LNCaP clone FGC (cell line): Measurements from ENCODE around the gene TMEM184B.

ENCODE experiments used
- DNase-seq: peaks from one replicate; pipeline ENCODE4 v3.0.0-alpha.2; 2011; ENCODE audit warnings: low read depth
- H3K4me3 ChIP-seq: 2 replicates; pipeline ENCODE4 v1.5.1; 2011; ENCODE audit warnings: mild to moderate bottlenecking, low read depth, low read length, control low read depth
- CTCF ChIP-seq: IDR thresholded peaks from 2 replicates; pipeline ENCODE4 v1.5.1; 2012; ENCODE audit warnings: mild to moderate bottlenecking; ENCODE audit not compliant: control insufficient read depth, insufficient read depth; ENCODE audit errors: extremely low read depth

TMEM184B gene

GRCh38 chr22:38223289-38223960 is 49.4 kb downstream of the TMEM184B start:
- no peak for DNase-seq
- no peak for TF ChIP-seq CTCF
- no peak overlapping the region for H3K4me3 ChIP-seq

- TF ChIP-seq CTCF, result no peak
- no peak overlapping the region for H3K4me3 ChIP-seq
- no peak for DNase-seq
Observed at GRCh38 chr22:38222797-38223119, 50.1 kb downstream of the TMEM184B start.

GRCh38 chr22:38221908-38222796 is 50.7 kb downstream of the TMEM184B start:
- TF ChIP-seq CTCF, result no peak
- DNase-seq, result no peak

GRCh38 chr22:38221407-38221806 is 51.4 kb downstream of the TMEM184B start:
- DNase-seq, result no peak
- TF ChIP-seq CTCF, result no peak
- no peak overlapping the region for H3K4me3 ChIP-seq

More at GRCh38 chr22:38221908-38222796, 50.7 kb downstream of the TMEM184B start:
- H3K4me3 ChIP-seq, result no peak overlapping the region

- no peak for TF ChIP-seq CTCF
- no peak overlapping the region for H3K4me3 ChIP-seq
- no peak for DNase-seq
Observed at GRCh38 chr22:38220653-38221386, 52.0 kb downstream of the TMEM184B start.

GRCh38 chr22:38220163-38220562 is 52.6 kb downstream of the TMEM184B start:
- no peak for TF ChIP-seq CTCF
- DNase-seq, result no peak
- no peak overlapping the region for H3K4me3 ChIP-seq
